ENCODE measurements around the gene HYOU1. TPM values are rescaled to one million over a fixed set of nuclear protein-coding genes. Genes with fewer than 3 reads are reported as not detected.
"Not testable (repeated sequence)": the region's sequence is repeated elsewhere in the genome, so short reads cannot be mapped to it uniquely, and the experiment has no call there.

The HYOU1 gene
- polyA plus RNA-seq, 1 of the 3 experiments (the other 2 are of a cell fraction): 90.8 TPM

DNA sequence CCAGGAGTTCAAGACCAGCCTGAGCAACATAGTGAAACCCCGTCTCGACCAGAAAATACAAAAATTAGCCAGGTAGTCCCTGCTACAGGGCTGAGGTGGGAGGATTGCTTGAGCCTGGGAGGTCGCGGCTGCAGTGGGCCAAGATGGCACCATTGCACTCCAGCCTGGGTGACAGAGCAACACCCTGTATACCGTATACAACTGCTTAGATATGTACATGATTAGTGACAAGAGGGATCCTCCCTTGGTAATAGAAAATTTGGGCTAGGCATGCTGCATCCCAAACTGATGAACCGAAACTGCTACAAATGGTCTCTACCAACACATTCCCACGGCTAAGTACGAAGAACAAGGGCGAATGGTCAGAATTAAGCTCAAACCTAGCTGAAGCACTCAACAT, 14.1 kb downstream of the HYOU1 start (continued):
- no peak for TF ChIP-seq USF1 (IDR thresholded peaks at IDR 0.05; ENCODE audit: borderline replicate concordance, low read depth)
- TF ChIP-seq, protein P1, sequence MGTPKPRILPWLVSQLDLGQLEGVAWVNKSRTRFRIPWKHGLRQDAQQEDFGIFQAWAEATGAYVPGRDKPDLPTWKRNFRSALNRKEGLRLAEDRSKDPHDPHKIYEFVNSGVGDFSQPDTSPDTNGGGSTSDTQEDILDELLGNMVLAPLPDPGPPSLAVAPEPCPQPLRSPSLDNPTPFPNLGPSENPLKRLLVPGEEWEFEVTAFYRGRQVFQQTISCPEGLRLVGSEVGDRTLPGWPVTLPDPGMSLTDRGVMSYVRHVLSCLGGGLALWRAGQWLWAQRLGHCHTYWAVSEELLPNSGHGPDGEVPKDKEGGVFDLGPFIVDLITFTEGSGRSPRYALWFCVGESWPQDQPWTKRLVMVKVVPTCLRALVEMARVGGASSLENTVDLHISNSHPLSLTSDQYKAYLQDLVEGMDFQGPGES (IDR thresholded peaks at IDR 0.05; ENCODE audit: low read depth, low read length): no peak

DNA sequence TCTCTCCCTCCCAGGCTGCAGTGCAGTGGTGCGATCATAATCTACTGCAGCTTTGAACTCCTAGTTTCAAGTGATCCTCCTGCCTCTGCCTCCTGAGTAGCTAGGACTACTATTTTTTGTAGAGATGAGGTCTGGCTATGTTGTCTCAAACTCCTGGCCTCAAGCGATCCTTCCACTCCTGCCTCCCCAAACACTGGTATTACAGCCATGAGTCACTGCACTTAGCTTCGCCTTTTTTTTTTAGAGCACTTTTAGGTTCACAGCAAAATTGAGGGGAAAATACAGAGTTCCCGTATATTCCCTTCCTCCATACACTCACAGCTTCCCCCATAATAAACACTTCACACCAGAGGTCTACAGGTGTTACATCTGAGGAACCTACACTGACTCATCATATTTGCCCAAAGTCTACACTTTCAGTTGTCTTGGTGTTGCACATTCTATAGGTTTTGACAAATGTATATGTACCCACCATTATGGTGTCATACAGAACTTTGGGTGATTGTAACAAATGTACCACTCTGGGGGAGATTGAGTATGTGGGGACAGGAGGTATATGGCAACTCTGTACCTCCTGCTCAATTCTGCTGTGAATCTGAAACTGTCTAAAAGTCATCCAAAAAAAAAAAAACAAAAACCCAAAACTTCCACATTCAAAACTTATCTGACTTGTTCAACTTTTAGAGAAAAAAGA, 15.0 kb downstream of the HYOU1 start:
- H3K4me3 ChIP-seq (ENCODE audit: low read depth in 2 of 2, low read length in 1 of 2): no peak overlapping the region
- no peaks in the 10 kb centered on the region for H3K4me1 ChIP-seq (ENCODE audit: control insufficient read depth in 1 of 2, insufficient read depth in 2 of 2, low read depth in 1 of 2, low read length in 1 of 2)
- H3F3A ChIP-seq (replicated peaks; ENCODE audit: insufficient read depth): no peaks in the 10 kb centered on the region
- TF ChIP-seq TAF1 (IDR thresholded peaks at IDR 0.05; ENCODE audit: borderline replicate concordance, low read depth, low read length) (no peak), RCOR1 (IDR thresholded peaks at IDR 0.05; ENCODE audit: low read length) (no peak), TEAD4 (IDR thresholded peaks at IDR 0.05; ENCODE audit: borderline replicate concordance, insufficient read depth) (no peak), GABPA (IDR thresholded peaks at IDR 0.05; ENCODE audit: low read depth) (no peak), FOXJ3 (CRISPR knock-in tag; IDR thresholded peaks at IDR 0.05) (no peak)
- no peaks in the 10 kb centered on the region for H3K27me3 ChIP-seq (ENCODE audit: insufficient read depth)
- H2AFZ ChIP-seq (ENCODE audit: low read depth): no peak overlapping the region
- CTCF ChIA-PET: interaction anchor here (0.7 to 1.6 kb wide), 2 partner anchors 16 to 23 kb away, joined by 3 to 4 read pairs; partner anchors contain the start of gene TRAPPC4
- POLR2A ChIA-PET: interaction anchor here (1.0 to 2.4 kb wide), 3 partner anchors 9 to 14 kb away, joined by 4 to 9 read pairs (median 4); no protein-coding TSS in a partner anchor
- no peaks in the 10 kb centered on the region for H3K9me2 ChIP-seq
- no peak overlapping the region for H3K9ac ChIP-seq
- H3K27ac ChIP-seq (ENCODE audit: low read depth in 2 of 2, low read length in 1 of 2): no peak overlapping the region
- H3K4me2 ChIP-seq: no peak overlapping the region
- no peaks in the 10 kb centered on the region for H4K20me1 ChIP-seq (ENCODE audit: insufficient read depth)
- H3K9me3 ChIP-seq: no peaks in the 10 kb centered on the region
- 85% methylated on average over 4 of the region's 4 CpGs for WGBS (ENCODE audit: low lambda C conversion rate)
- H3K36me3 ChIP-seq (replicated peaks in 1 of 2; ENCODE audit: control insufficient read depth in 1 of 2, insufficient read depth in 2 of 2, low read length in 1 of 2): peaks cover 0 to 13% of the 10 kb centered on the region in 2 experiments
- no peak for DNase-seq
- H3K79me2 ChIP-seq (ENCODE audit: insufficient read depth): no peaks in the 10 kb centered on the region

GRCh38 chr11:119039471-119039870, 17.5 kb downstream of the HYOU1 start:
- POLR2A ChIA-PET; H3K4me2 ChIP-seq; H3F3A ChIP-seq (replicated peaks; ENCODE audit: insufficient read depth); DNase-seq; H3K4me1 ChIP-seq (ENCODE audit: control insufficient read depth in 1 of 2, insufficient read depth in 2 of 2, low read depth in 1 of 2, low read length in 1 of 2); H3K4me3 ChIP-seq (ENCODE audit: low read depth in 2 of 2, low read length in 1 of 2); H4K20me1 ChIP-seq (ENCODE audit: insufficient read depth); H3K27ac ChIP-seq (ENCODE audit: low read depth in 2 of 2, low read length in 1 of 2); H3K79me2 ChIP-seq (ENCODE audit: insufficient read depth); H3K27me3 ChIP-seq (ENCODE audit: insufficient read depth); H2AFZ ChIP-seq (ENCODE audit: low read depth); H3K9ac ChIP-seq; CTCF ChIA-PET; H3K9me3 ChIP-seq; H3K36me3 ChIP-seq (replicated peaks in 1 of 2; ENCODE audit: control insufficient read depth in 1 of 2, insufficient read depth in 2 of 2, low read length in 1 of 2); H3K9me2 ChIP-seq: not testable (repeated sequence)
- 84% methylated on average over 11 of the region's 11 CpGs for WGBS (ENCODE audit: low lambda C conversion rate)
